Karpas-422 (cell line): ENCODE results near the gene ADARB2. TPM values are rescaled to one million over a fixed set of nuclear protein-coding genes. Genes with fewer than 3 reads are reported as not detected.
A peak's percentile ranks its signal among the peaks of the same experiment; 100 is the strongest.

Experiments used
- DNase-seq: peaks from one replicate; pipeline ENCODE4 v3.0.0-alpha.2; 2015
- H2AFZ ChIP-seq: fragments of 200-600 bp; sonication (generic); 2 replicates; pipeline ENCODE4 v1.6.1; 2014; ENCODE audit warnings: antibody characterized with exemption, low read length, mixed read lengths
- H3K27ac ChIP-seq: fragments of 200-600 bp; sonication (generic); 2 replicates; pipeline ENCODE4 v1.5.1; 2014; ENCODE audit warnings: mild to moderate bottlenecking, low read length, moderate library complexity
- H3K27me3 ChIP-seq: fragments of 200-600 bp; sonication (generic); 2 replicates; pipeline ENCODE4 v1.6.1; 2014; ENCODE audit warnings: low read length, mixed read lengths
- H3K36me3 ChIP-seq: fragments of 200-600 bp; sonication (generic); 2 replicates; pipeline ENCODE4 v1.6.1; 2014; ENCODE audit warnings: low read length, mixed read lengths; ENCODE audit not compliant: insufficient read depth
- H3K4me1 ChIP-seq: fragments of 200-600 bp; sonication (generic); 2 replicates; pipeline ENCODE4 v1.6.1; 2014; ENCODE audit warnings: mild to moderate bottlenecking, low read length, mixed read lengths
- H3K4me2 ChIP-seq: fragments of 200-600 bp; sonication (generic); 2 replicates; pipeline ENCODE4 v1.6.1; 2014; ENCODE audit warnings: low read length, low read depth, mild to moderate bottlenecking; ENCODE audit not compliant: poor library complexity, severe bottlenecking
- H3K4me3 ChIP-seq: fragments of 200-600 bp; sonication (generic); 2 replicates; pipeline ENCODE4 v1.5.1; 2014; ENCODE audit warnings: mild to moderate bottlenecking, antibody characterized with exemption, low read length, mixed read lengths
- H3K79me2 ChIP-seq: fragments of 200-600 bp; sonication (generic); 2 replicates; pipeline ENCODE4 v1.6.1; 2014; ENCODE audit warnings: mild to moderate bottlenecking, low read length, mixed read lengths
- H3K9ac ChIP-seq: fragments of 200-600 bp; sonication (generic); 2 replicates; pipeline ENCODE4 v1.6.0; 2014; ENCODE audit warnings: low read length
- H3K9me2 ChIP-seq: fragments of 200-600 bp; sonication (generic), shearing (Covaris generic); replicated peaks from 2 replicates; pipeline ENCODE4 v1.6.0; 2014; ENCODE audit warnings: mild to moderate bottlenecking, low read length, moderate library complexity; ENCODE audit not compliant: insufficient read depth
- H3K9me3 ChIP-seq: fragments of 300-700, 200-600 bp; sonication (generic); 2 replicates; pipeline ENCODE4 v1.6.1; 2014; ENCODE audit warnings: low read length, mixed read lengths
- H4K20me1 ChIP-seq: fragments of 200-600 bp; sonication (generic); 2 replicates; pipeline ENCODE4 v1.6.1; 2014; ENCODE audit warnings: mild to moderate bottlenecking, antibody characterized with exemption, low read length, low read depth; ENCODE audit not compliant: insufficient read depth
- total RNA-seq: library from RNA; depleted of rRNA; stranded (reverse); fragments of >200 nt; shearing (Covaris generic); gene quantifications from 2 replicates; pipeline ENCODE4 v1.2.3, GENCODE V29; 2014; ENCODE audit warnings: low replicate concordance

The ADARB2 gene
- total RNA-seq, 1 experiment from 2014 or later = not detected

- no peaks in the 10 kb centered on the region; the same call in 1 of the 2 replicates for H3K9me3 ChIP-seq
- no peaks in the 10 kb centered on the region for H3K9me2 ChIP-seq
- no peaks in the 10 kb centered on the region for H3K36me3 ChIP-seq
- H2AFZ ChIP-seq = no peak overlapping the region
- H3K4me2 ChIP-seq = no peak overlapping the region
- DNase-seq = no peak
- no peaks in the 10 kb centered on the region for H3K4me1 ChIP-seq
- no peaks in the 10 kb centered on the region for H3K79me2 ChIP-seq
- no peaks in the 10 kb centered on the region for H4K20me1 ChIP-seq
- no peak overlapping the region for H3K27ac ChIP-seq
- H3K27me3 ChIP-seq = no peaks in the 10 kb centered on the region
- no peak overlapping the region for H3K9ac ChIP-seq
- H3K4me3 ChIP-seq = no peak overlapping the region
These were observed 233.0 kb downstream of the ADARB2 start for GRCh38 chr10:1504286-1504685.

GRCh38 chr10:1502451-1502850 is 234.9 kb downstream of the ADARB2 start:
- Histone ChIP-seq H3K27me3 (no peaks in the 10 kb centered on the region), H4K20me1 (no peaks in the 10 kb centered on the region), H3K4me1 (no peaks in the 10 kb centered on the region), H3K36me3 (no peaks in the 10 kb centered on the region), H3K9ac (no peak overlapping the region), H3K4me3 (no peak overlapping the region), H3K79me2 (no peaks in the 10 kb centered on the region), H3K9me2 (no peaks in the 10 kb centered on the region), H3K4me2 (no peak overlapping the region), H3K27ac (no peak overlapping the region), H2AFZ (no peak overlapping the region), H3K9me3 (no peaks in the 10 kb centered on the region; the same call in 1 of the 2 replicates)
- no peak for DNase-seq

DNA sequence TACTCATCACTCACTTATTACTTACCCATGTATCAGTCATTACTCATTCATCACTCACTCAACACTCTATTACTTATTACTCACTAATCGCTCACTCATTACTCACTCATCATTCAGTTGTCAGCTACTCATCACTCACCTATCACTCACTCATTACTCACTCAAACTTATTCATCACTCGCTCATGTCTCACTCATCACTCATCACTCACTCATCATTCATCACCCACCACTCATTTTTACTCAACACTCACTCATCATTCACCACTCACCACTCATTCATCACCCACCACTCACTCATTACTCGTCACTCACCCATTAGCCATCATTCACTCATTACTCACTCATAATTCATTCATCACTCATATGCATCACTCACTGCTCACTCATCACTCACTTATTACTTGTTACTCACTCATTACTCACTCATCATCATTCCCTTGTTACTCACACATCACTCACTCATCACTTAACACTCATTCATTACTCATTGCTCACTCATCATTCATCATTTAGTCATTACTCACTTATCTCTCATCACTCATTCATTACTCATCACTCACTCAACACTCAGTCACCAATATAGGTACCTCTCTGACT is 237.9 kb downstream of the ADARB2 start:
- no peaks in the 10 kb centered on the region for H3K4me1 ChIP-seq
- DNase-seq = no peak
- H3K27me3 ChIP-seq = no peaks in the 10 kb centered on the region
- H3K9ac ChIP-seq = no peak overlapping the region
- H3K27ac ChIP-seq = no peak overlapping the region
- H3K9me2 ChIP-seq = no peaks in the 10 kb centered on the region
- no peak overlapping the region for H3K4me2 ChIP-seq
- H3K4me3 ChIP-seq = no peak overlapping the region
- no peaks in the 10 kb centered on the region; the same call in 1 of the 2 replicates for H3K9me3 ChIP-seq
- H2AFZ ChIP-seq = no peak overlapping the region
- H4K20me1 ChIP-seq = no peaks in the 10 kb centered on the region
- no peaks in the 10 kb centered on the region for H3K36me3 ChIP-seq
- no peaks in the 10 kb centered on the region for H3K79me2 ChIP-seq

DNA sequence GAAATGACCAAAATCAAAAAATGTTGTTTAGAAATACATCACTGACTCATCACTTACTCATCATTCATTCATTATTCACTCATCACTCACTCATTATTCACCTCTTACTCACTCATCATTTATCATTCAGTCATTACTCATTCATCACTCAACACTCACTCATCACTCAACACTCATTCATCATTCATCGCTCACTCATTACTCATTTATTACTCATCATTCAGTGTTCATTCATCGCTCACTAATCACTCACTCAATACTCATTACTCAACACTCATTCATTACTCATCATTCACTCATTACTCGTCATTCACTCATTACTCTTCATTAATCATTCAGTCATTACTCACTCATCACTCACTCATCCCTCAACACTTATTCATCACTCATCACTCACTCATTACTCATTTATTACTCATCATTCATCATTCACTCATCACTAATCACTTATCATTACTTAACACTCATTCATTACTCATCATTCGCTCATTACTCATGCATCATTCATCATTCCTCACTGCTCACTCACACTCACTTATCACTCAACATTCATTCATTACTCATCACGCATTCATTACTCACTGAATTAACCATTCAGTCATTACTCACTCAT is 238.5 kb downstream of the ADARB2 start:
- no peaks in the 10 kb centered on the region for H3K9me2 ChIP-seq
- DNase-seq = no peak
- no peaks in the 10 kb centered on the region for H3K36me3 ChIP-seq
- H3K27ac ChIP-seq = no peak overlapping the region
- no peak overlapping the region for H3K4me2 ChIP-seq
- no peaks in the 10 kb centered on the region; the same call in 1 of the 2 replicates for H3K9me3 ChIP-seq
- no peaks in the 10 kb centered on the region for H3K27me3 ChIP-seq
- no peak overlapping the region for H3K4me3 ChIP-seq
- H3K9ac ChIP-seq = no peak overlapping the region
- H3K4me1 ChIP-seq = no peaks in the 10 kb centered on the region
- H4K20me1 ChIP-seq = no peaks in the 10 kb centered on the region
- no peak overlapping the region for H2AFZ ChIP-seq
- no peaks in the 10 kb centered on the region for H3K79me2 ChIP-seq

- Histone ChIP-seq H3K9me3 (no peaks in the 10 kb centered on the region), H3K27me3 (no peaks in the 10 kb centered on the region), H3K4me3 (no peak overlapping the region), H3K9me2 (no peaks in the 10 kb centered on the region), H3K27ac (no peak overlapping the region), H3K79me2 (no peaks in the 10 kb centered on the region), H3K9ac (no peak overlapping the region), H3K4me1 (peaks cover 7% of the 10 kb centered on the region), H3K4me2 (no peak overlapping the region), H2AFZ (no peak overlapping the region), H4K20me1 (no peaks in the 10 kb centered on the region), H3K36me3 (no peaks in the 10 kb centered on the region)
- no peak for DNase-seq
These were observed 241.3 kb downstream of the ADARB2 start for GRCh38 chr10:1495915-1496517.

GRCh38 chr10:1492641-1493040 is 244.7 kb downstream of the ADARB2 start:
- H3K9me3 ChIP-seq = no peaks in the 10 kb centered on the region
- DNase-seq = no peak
- no peak overlapping the region for H3K27ac ChIP-seq
- no peaks in the 10 kb centered on the region for H4K20me1 ChIP-seq
- H3K27me3 ChIP-seq = no peaks in the 10 kb centered on the region
- peaks cover 31% of the 10 kb centered on the region for H3K4me1 ChIP-seq
- H3K9me2 ChIP-seq = no peaks in the 10 kb centered on the region
- H3K9ac ChIP-seq = no peak overlapping the region
- H3K36me3 ChIP-seq = no peaks in the 10 kb centered on the region
- H2AFZ ChIP-seq = no peak overlapping the region
- H3K4me2 ChIP-seq = no peak overlapping the region
- H3K4me3 ChIP-seq = no peak overlapping the region
- no peaks in the 10 kb centered on the region for H3K79me2 ChIP-seq

DNA sequence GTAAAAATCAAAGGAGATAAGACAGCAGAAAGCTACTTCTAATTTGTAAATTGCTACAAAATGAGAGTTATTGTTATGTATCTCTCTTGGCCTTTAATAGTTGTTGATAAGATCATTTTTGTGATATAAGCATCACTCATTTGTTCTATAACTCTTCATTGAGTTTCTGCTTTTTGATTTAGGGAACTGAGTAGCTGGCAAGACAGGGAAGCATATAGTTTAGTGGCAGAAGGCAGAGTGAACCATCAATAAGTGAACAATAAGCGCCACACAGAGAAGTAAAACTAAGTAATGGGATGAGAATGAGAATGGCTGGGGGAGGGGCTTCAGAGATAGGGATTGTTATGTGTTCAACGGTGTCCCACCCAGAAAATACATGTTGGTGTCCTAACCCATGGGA is 245.4 kb downstream of the ADARB2 start:
- H3K36me3 ChIP-seq = no peaks in the 10 kb centered on the region
- H3K4me2 ChIP-seq = no peak overlapping the region
- H3K79me2 ChIP-seq = no peaks in the 10 kb centered on the region
- DNase-seq = no peak
- H3K9me3 ChIP-seq = no peaks in the 10 kb centered on the region
- H3K27ac ChIP-seq = no peak overlapping the region
- H3K4me3 ChIP-seq = no peak overlapping the region
- H2AFZ ChIP-seq = no peak overlapping the region
- H4K20me1 ChIP-seq = no peaks in the 10 kb centered on the region
- no peak overlapping the region for H3K9ac ChIP-seq
- H3K4me1 ChIP-seq = peaks cover 38% of the 10 kb centered on the region
- H3K9me2 ChIP-seq = no peaks in the 10 kb centered on the region
- no peaks in the 10 kb centered on the region for H3K27me3 ChIP-seq

- H3K36me3 ChIP-seq = no peaks in the 10 kb centered on the region
These were observed 247.5 kb downstream of the ADARB2 start for GRCh38 chr10:1489801-1490200.

More at GRCh38 chr10:1489801-1490200, 247.5 kb downstream of the ADARB2 start:
- H3K4me2 ChIP-seq = peak overlapping the region; percentile 67
- H3K9ac ChIP-seq = peak overlapping the region; percentile 49
- peak overlapping the region; percentile 39; the same call in 1 of the 2 replicates for H3K4me3 ChIP-seq
- no peaks in the 10 kb centered on the region for H4K20me1 ChIP-seq
- H3K9me3 ChIP-seq = no peaks in the 10 kb centered on the region
- DNase-seq = no peak
- no peak overlapping the region for H2AFZ ChIP-seq
- peaks cover 48% of the 10 kb centered on the region for H3K4me1 ChIP-seq
- H3K27me3 ChIP-seq = no peaks in the 10 kb centered on the region
- H3K27ac ChIP-seq = peak overlapping the region; percentile 89
- no peaks in the 10 kb centered on the region for H3K79me2 ChIP-seq
- H3K9me2 ChIP-seq = no peaks in the 10 kb centered on the region
